HG03045 (cell line): ENCODE results near the gene HP1BP3.

ENCODE experiments used
- ATAC-seq: cut with Tn5 transposase; IDR thresholded peaks from one replicate; pipeline ENCODE4 v1.9.1; 2021; ENCODE audit warnings: mild to moderate bottlenecking, moderate library complexity; ENCODE audit not compliant: unreplicated experiment

Gene HP1BP3

GRCh38 chr1:20715406-20715805 is 71.7 kb downstream of the HP1BP3 start:
- ATAC-seq: no peak

- no peak for ATAC-seq
Observed at GRCh38 chr1:20713440-20713839, 73.7 kb downstream of the HP1BP3 start.

GRCh38 chr1:20712215-20712577 is 74.9 kb downstream of the HP1BP3 start:
- ATAC-seq: no peak

GRCh38 chr1:20711285-20712214 is 75.6 kb downstream of the HP1BP3 start:
- ATAC-seq: no peak

GRCh38 chr1:20710469-20711284 is 76.4 kb downstream of the HP1BP3 start:
- no peak for ATAC-seq

DNA sequence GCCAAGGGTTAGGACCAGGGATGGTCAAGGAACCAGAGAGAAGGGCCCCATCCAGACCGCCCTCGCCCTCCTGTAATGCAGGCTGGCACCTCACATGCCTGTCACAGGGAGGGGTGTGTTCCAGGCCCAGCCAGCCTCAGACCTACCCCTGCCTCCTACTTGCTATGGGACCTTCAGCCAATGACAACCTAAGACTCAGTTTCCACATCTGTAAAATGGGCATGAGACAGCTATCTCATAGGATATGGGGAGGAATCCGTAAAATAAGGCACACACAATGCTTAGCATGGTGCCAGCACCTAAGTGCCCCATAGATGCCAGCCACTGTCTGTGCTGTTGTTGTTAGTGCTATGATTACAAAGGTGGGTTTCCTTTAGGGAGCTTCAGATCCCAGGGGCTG is 77.2 kb downstream of the HP1BP3 start:
- ATAC-seq: no peak

DNA sequence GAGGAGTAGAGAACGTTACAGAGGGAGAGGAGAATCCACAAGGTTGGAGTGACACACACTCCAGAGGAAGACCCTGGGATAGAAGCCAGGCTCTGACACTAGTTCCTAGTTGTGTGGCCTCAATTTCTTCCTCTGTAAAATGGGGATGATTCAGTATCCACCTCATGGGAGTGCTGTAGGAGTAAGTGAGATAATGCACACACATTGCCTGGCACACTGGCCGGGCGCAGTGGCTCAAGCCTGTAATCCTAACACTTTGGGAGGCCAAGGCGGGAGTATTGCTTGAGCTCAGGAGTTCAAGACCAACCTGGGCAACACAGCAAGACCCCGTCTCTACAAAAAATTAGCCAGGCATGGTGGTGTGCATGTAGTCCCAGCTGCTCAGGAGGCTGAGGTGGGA is 78.2 kb downstream of the HP1BP3 start:
- ATAC-seq: no peak

- no peak for ATAC-seq
Observed at GRCh38 chr1:20708057-20708456, 79.0 kb downstream of the HP1BP3 start.

- no peak for ATAC-seq
Observed at GRCh38 chr1:20706841-20707240, 80.3 kb downstream of the HP1BP3 start.

DNA sequence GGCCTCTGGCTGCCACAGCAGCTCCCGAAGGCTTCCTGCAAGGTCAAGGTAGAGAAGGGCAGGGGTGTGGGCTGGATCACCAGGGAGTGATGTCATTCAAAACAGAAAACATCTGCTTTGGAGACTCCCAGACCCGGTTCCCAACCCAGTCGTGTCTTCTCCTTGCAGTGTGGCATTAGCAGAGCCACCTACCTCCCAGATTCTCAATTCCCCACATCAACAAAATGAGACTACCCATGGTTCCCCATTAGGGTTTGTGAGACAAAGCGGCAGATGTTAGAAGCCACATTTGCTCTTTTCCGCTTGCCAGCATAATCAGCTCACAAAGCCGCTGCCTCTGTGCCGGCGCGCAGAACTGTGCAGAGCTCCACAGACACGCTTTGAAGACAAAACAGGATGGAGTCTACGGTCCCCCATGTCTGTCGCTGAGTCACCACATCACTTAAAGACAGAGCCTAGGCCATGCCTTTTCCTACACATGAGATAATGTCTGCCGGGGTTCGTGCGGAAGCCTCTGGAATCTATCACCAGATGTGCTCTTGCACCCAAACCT is 81.8 kb downstream of the HP1BP3 start:
- no peak for ATAC-seq

GRCh38 chr1:20704390-20705202 is 82.5 kb downstream of the HP1BP3 start:
- no peak for ATAC-seq

- ATAC-seq: no peak
Observed at GRCh38 chr1:20703124-20703756, 83.9 kb downstream of the HP1BP3 start.

DNA sequence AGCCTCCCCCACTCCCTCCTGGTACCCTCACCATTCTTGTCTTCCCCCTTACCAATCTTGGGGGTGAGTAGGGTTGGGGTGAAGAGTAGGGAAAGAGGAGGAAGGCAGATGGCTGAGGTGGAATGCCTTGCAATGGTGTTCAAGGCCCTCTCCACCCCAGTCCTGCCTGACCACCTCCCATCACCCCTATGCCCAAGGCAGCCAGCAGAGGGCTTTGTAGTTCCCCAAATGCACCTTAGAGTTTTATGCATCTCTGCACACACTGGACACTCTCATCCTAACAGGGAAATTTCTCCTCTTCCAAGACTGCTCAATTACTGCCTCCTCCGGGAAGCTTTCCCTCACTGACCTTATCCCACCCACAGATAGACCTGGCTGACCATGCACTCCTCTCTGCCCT is 84.7 kb downstream of the HP1BP3 start:
- no peak for ATAC-seq

GRCh38 chr1:20701847-20702246 is 85.3 kb downstream of the HP1BP3 start:
- ATAC-seq: no peak

DNA sequence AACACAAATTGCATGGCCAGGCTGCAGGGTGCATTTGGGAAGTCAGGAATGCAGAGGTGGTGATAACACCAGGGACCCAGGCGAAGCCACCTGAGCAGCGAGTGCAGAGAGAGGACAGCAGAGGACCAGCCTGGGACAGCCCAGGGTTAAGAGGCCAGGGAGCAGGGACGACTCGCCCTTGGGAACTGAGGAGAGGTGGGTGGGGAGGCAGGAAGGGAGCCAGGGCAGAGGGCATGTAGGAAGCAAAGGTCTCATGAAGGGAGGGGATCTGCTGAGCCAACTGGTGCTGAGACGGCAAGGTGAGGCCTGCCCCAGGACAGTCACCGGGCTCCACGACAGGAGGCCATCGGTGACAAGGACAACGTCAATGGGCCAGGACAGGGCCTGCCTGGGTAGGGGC is 85.7 kb downstream of the HP1BP3 start:
- no peak for ATAC-seq

DNA sequence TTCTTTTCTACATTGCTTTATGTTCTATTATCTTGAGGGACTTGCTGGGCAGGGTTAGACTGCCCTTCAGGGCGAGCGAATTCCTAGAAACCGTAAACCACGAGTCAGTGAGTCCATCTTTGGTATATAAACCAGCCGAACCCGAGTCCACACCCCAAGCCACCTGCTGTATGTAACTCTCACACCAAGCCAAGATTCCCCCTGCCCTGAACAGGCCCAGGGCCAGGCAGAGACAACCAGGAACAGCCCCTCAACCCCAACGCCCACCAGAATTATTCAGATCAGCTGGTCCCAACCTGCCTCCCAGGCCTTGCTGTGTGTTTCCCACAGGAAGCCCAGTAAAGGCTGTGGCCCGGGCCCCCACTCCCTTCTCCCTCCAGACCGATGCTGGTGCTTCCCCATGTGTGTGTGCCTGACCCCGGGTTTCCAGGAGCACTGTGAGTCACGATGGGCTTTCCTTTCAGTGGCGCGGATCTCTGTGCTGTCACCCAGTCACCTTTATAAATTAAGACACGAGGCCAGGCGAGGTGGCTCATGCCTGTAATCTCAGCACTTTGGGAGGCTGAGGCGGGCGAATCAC is 86.4 kb downstream of the HP1BP3 start:
- no peak for ATAC-seq

DNA sequence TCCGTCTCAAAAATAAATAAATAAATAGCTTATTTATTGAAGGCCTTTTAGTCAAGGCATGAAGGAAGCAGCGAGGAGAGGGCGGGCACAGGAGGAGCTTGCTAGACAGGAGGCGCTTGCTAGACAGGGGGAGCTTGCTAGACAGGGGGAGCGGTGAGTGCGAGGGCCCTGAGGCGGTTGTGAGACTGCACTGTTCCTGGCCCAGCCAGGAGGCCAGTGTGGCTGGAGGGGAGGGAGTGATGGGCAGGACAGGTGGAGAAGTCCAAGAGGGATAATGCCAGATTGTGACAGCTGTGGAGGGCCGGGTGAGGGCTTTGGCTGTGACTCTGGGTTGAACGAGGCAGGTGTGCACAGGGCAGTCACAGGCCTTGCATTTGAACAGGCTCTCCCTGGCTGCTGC is 87.5 kb downstream of the HP1BP3 start:
- no peak for ATAC-seq

DNA sequence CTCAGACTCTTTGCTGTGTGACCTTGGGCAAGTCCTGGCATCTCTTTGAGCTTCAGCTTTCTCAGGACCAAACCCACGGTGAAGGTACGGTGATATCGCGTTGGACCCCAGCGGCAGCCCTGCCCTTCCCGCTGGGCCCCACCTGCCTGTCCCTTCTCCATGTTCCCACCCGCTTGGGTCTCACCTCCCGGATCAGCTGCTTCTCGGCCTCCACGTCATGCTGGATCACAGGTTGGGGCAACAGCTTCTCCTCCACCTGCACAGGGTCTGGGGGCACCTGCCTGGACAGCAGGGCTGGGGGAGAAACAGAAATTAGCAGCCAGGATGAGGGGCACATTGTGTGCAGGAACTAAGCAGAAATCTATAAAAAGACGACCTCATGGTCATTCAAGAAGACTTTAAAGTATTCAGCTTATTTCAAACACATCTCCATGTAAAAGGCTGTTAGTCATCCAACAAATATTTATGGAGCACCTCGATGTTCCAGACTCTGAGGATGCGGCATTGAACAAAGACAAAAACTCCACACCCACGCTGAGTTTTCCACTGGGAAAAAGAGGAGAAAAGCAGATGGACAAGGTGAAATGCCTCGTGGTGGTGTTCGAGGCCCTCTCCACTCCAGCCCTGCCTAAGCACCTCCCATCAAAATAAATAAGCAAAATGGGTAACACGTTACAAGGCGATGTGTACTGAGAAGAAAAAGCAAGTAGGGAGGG is 88.8 kb downstream of the HP1BP3 start:
- no peak for ATAC-seq

- ATAC-seq: no peak
Observed at GRCh38 chr1:20697563-20697962, 89.5 kb downstream of the HP1BP3 start.
